PC-9 (cell line): ENCODE results near the gene TRAFD1. TPM values are rescaled to one million over a fixed set of nuclear protein-coding genes. Genes with fewer than 3 reads are reported as not detected.

Experiments
- BruUV-seq: library from RNA; stranded (reverse); fragments of 400-500 nt; replicated peaks from 2 replicates; lab custom pipeline; 2021; lab: Mats Ljungman, UMichigan
- CTCF ChIA-PET: fragments of 300-600 bp; sonication (Branson Sonifier 250); formaldehyde crosslinking; loops from one replicate; lab custom pipeline; 2022; ENCODE audit warnings: antibody characterized with exemption; lab: Charles Lee
- POLR2A ChIA-PET: fragments of 300-600 bp; sonication (Branson Sonifier 250); formaldehyde crosslinking; loops from one replicate; lab custom pipeline; 2022; ENCODE audit warnings: antibody characterized with exemption; ENCODE audit not compliant: unreplicated experiment; lab: Charles Lee
- DNase-seq, 2 experiments: peaks; one replicate each; pipeline versions ENCODE4 v3.0.0 to v3.0.0-alpha.2; 2015 to 2022; ENCODE audit warnings: mixed read lengths in 1 of 2
- H2AFZ ChIP-seq: fragments of 200-600 bp; sonication (generic); 2 replicates; pipeline ENCODE4 v1.8.1; 2017; ENCODE audit warnings: antibody characterized with exemption
- H3F3A ChIP-seq: fragments of 200-600 bp; sonication (generic); 2 replicates; pipeline ENCODE4 v1.8.1; 2017; ENCODE audit warnings: antibody characterized with exemption, mild to moderate bottlenecking, low read depth; ENCODE audit not compliant: insufficient read depth
- H3K27ac ChIP-seq: fragments of 200-600 bp; sonication (generic); 2 replicates; pipeline ENCODE4 v1.6.1; 2016; ENCODE audit warnings: mixed run types
- H3K27me3 ChIP-seq: fragments of 200-600 bp; sonication (generic); 2 replicates; pipeline ENCODE4 v1.6.1; 2016; ENCODE audit warnings: low read depth, mixed run types; ENCODE audit not compliant: insufficient read depth
- H3K36me3 ChIP-seq: fragments of 200-600 bp; sonication (generic); 2 replicates; pipeline ENCODE4 v1.6.1; 2016; ENCODE audit warnings: low read depth, mixed run types
- H3K4me1 ChIP-seq: fragments of 200-600 bp; sonication (generic); replicated peaks from 2 replicates; pipeline ENCODE4 v1.6.1; 2016; ENCODE audit warnings: mixed run types; ENCODE audit not compliant: insufficient read depth
- H3K4me2 ChIP-seq: fragments of 200-600 bp; sonication (generic); 2 replicates; pipeline ENCODE4 v1.6.1; 2017; ENCODE audit warnings: mixed run types
- H3K4me3 ChIP-seq: fragments of 200-600 bp; sonication (generic); 2 replicates; pipeline ENCODE4 v1.6.1; 2016; ENCODE audit warnings: mixed run types
- H3K79me2 ChIP-seq: fragments of 200-600 bp; sonication (generic); 2 replicates; pipeline ENCODE4 v1.6.1; 2017; ENCODE audit warnings: low read depth, mixed run types
- H3K9me2 ChIP-seq: fragments of 200-600 bp; sonication (generic); 2 replicates; pipeline ENCODE4 v1.8.1; 2017; ENCODE audit warnings: mild to moderate bottlenecking; ENCODE audit not compliant: insufficient read depth
- H3K9me3 ChIP-seq: fragments of 200-600 bp; sonication (generic); 2 replicates; pipeline ENCODE4 v1.8.1; 2016; ENCODE audit warnings: low read depth; ENCODE audit not compliant: insufficient read depth
- H4K20me1 ChIP-seq: fragments of 200-600 bp; sonication (generic); 2 replicates; pipeline ENCODE4 v1.8.1; 2017; ENCODE audit not compliant: insufficient read depth
- EZH2 ChIP-seq: fragments of 200-600 bp; sonication (generic); IDR thresholded peaks from 2 replicates; pipeline ENCODE4 v1.8.0; 2017; ENCODE audit warnings: antibody characterized with exemption, low read depth
- intact Hi-C: fragments of 100-400 bp; cut with micrococcal nuclease; formaldehyde crosslinking; loops from one replicate; pipeline ENCODE4 v1.10.0; 2022; ENCODE audit not compliant: unreplicated experiment
- total RNA-seq: library from RNA; stranded (reverse); gene quantifications from 2 replicates; pipeline ENCODE4 v1.2.3, GENCODE V29; 2021
- TF ChIP-seq, protein P1 (sequence below): fragments of 200-600 bp; sonication (generic); conservative IDR thresholded peaks from 2 replicates; pipeline ENCODE4 v1.6.1; 2017; ENCODE audit warnings: mixed run types, antibody characterized with exemption, mild to moderate bottlenecking, moderate library complexity

The TRAFD1 gene
- total RNA-seq, 1 experiment from 2014 or later, result 38.7 TPM

DNA sequence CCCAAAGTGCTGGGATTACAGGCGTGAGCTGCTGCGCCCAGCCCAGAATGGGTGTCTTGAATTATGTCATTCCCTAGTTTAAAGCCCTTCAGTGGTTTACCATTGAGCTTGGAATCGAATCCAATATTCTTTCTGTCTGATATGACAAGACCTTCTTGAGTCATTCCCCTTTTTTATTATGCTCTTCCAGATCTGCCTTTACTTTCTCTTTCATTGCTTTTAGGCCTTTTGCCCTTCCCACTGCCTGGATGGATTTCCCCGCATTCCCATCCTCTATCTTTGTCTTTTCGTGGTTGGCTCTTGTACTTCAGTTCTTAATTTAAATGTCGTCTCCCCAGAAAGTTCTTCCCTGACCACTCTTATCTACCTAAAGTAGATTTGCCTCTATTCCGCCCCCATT lies 1.6 kb downstream of the TRAFD1 start:
- Histone ChIP-seq H3K4me1 (peaks cover 73% of the 10 kb centered on the region), H3K27ac (no peak overlapping the region), H2AFZ (no peak overlapping the region), H3K4me2 (peak overlapping the region; percentile 97), H3K79me2 (peaks cover 61% of the 10 kb centered on the region), H3K36me3 (peaks cover 16% of the 10 kb centered on the region), H3F3A (peaks cover 37% of the 10 kb centered on the region), H4K20me1 (no peaks in the 10 kb centered on the region; the same call in 1 of the 2 replicates), H3K9me3 (no peaks in the 10 kb centered on the region), H3K27me3 (no peaks in the 10 kb centered on the region), H3K4me3 (peak overlapping the region; percentile 89; the same call in 1 of the 2 replicates), H3K9me2 (no peaks in the 10 kb centered on the region)
- ChIA-PET CTCF (no interaction called here), POLR2A (interaction anchor here (0.6 kb wide), 1 partner anchor 25 kb away, joined by 3 read pairs; no protein-coding TSS in a partner anchor)
- TF ChIP-seq, protein P1, sequence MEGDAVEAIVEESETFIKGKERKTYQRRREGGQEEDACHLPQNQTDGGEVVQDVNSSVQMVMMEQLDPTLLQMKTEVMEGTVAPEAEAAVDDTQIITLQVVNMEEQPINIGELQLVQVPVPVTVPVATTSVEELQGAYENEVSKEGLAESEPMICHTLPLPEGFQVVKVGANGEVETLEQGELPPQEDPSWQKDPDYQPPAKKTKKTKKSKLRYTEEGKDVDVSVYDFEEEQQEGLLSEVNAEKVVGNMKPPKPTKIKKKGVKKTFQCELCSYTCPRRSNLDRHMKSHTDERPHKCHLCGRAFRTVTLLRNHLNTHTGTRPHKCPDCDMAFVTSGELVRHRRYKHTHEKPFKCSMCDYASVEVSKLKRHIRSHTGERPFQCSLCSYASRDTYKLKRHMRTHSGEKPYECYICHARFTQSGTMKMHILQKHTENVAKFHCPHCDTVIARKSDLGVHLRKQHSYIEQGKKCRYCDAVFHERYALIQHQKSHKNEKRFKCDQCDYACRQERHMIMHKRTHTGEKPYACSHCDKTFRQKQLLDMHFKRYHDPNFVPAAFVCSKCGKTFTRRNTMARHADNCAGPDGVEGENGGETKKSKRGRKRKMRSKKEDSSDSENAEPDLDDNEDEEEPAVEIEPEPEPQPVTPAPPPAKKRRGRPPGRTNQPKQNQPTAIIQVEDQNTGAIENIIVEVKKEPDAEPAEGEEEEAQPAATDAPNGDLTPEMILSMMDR, result no peak
- no peak for TF ChIP-seq EZH2
- no peak for DNase-seq
- intact Hi-C loops, result no loop called here
- BruUV-seq, result no TSS peak

DNA sequence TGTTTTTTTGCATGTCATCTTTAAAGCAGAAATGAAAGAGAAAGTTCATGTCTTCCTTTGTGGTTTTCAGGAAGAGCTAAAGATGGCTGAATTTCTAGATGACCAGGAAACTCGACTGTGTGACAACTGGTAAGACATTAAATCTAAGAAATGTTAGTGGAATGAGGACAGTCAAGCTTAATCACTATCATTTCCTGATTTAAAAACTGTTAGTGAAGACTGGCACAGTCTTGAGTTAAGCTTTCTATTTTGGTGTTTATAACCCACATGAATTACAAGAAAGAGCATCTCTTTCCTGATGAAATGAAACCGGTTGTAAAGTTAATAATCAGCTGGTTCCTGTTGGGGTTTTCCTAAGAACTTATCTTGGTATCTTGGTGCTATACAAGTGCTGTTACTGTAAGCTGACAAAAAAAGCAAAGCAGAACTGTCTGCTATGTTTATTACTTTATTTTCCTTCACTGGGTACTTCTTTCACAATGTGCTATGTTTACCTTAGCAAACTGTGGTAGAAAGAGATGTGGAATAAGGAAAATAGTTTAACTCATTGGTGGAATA lies 5.2 kb downstream of the TRAFD1 start:
- Histone ChIP-seq H3K4me3 (no peak overlapping the region), H3K4me1 (peaks cover 45% of the 10 kb centered on the region), H3K27ac (peak overlapping the region; percentile 58), H3K27me3 (no peaks in the 10 kb centered on the region), H3K9me2 (no peaks in the 10 kb centered on the region), H3K9me3 (no peaks in the 10 kb centered on the region), H3K4me2 (peak overlapping the region; percentile 23), H3F3A (peaks cover 33% of the 10 kb centered on the region), H2AFZ (no peak overlapping the region), H4K20me1 (peaks cover 5% of the 10 kb centered on the region; the same call in 1 of the 2 replicates), H3K79me2 (peaks cover 74% of the 10 kb centered on the region), H3K36me3 (peaks cover 39% of the 10 kb centered on the region)
- intact Hi-C loops, result no loop called here
- DNase-seq, result peak in 1 of 2 experiments; percentile 47
- ChIA-PET CTCF (interaction anchor here (0.6 kb wide), 1 partner anchor 32 kb away, joined by 6 read pairs; no protein-coding TSS in a partner anchor), POLR2A (interaction anchor here (0.7 to 0.8 kb wide), 3 partner anchors 18 to 241 kb away, joined by 3 to 6 read pairs (median 3); no protein-coding TSS in a partner anchor)
- no TSS peak for BruUV-seq
- TF ChIP-seq, protein P1, result no peak
- TF ChIP-seq EZH2, result no peak

DNA sequence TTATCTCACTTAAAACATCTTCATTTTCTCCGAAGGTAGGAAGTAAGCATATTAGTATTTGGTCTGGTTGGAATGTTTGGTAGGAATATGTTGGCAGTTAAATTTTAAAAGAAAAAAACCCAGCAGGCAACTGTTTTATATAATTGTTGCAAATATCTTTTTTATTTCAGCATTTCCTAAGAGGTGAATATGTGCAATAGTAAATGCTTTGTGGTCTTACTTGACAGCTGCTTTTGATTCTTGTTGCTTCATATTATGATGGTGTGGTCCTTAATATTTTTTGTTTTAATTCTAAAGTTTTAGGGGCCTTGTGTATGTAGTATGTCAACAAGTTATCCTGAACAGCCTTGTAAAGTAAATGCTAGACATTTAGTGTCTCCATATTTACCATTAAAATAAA lies 6.3 kb downstream of the TRAFD1 start:
- Histone ChIP-seq H3K4me2 (no peak overlapping the region), H3K9me2 (no peaks in the 10 kb centered on the region), H3K4me1 (peaks cover 44% of the 10 kb centered on the region), H2AFZ (no peak overlapping the region), H3K36me3 (peaks cover 50% of the 10 kb centered on the region), H3K9me3 (no peaks in the 10 kb centered on the region), H3K27ac (no peak overlapping the region), H3K27me3 (no peaks in the 10 kb centered on the region), H4K20me1 (peaks cover 5% of the 10 kb centered on the region; the same call in 1 of the 2 replicates), H3F3A (peaks cover 43% of the 10 kb centered on the region), H3K4me3 (no peak overlapping the region), H3K79me2 (peaks cover 62% of the 10 kb centered on the region)
- TF ChIP-seq, protein P1, result no peak
- TF ChIP-seq EZH2, result no peak
- intact Hi-C loops, result no loop called here
- ChIA-PET CTCF (no interaction called here), POLR2A (interaction anchor here (0.6 kb wide), 1 partner anchor 35 kb away, joined by 9 read pairs; no protein-coding TSS in a partner anchor)
- no peak for DNase-seq
- no TSS peak for BruUV-seq
